ENCODE measurements around the gene NDUFAF3. TPM values are rescaled to one million over a fixed set of nuclear protein-coding genes. Genes with fewer than 3 reads are reported as not detected.
A peak's percentile ranks its signal among the peaks of the same experiment; 100 is the strongest.

The NDUFAF3 gene
- total RNA-seq, 1 experiment from 2014 or later, result 36.8 TPM

GRCh38 chr3:48984663-48985062 is 37.3 kb upstream of the NDUFAF3 start:
- no peak for TF ChIP-seq ATF2 (CRISPR knock-in tag; IDR thresholded peaks at IDR 0.05; ENCODE audit: borderline replicate concordance, low read depth)
- TF ChIP-seq ZNF281 (CRISPR knock-in tag; IDR thresholded peaks at IDR 0.05), result no peak
- TF ChIP-seq ZNF121 (CRISPR knock-in tag; IDR thresholded peaks at IDR 0.05), result no peak
- TF ChIP-seq NR3C1 (CRISPR knock-in tag; conservative IDR thresholded peaks at IDR 0.05; ENCODE audit: low read depth), result no peak
- no peak for TF ChIP-seq GRHL2 (CRISPR knock-in tag; IDR thresholded peaks at IDR 0.05; ENCODE audit: insufficient replicate concordance, severe bottlenecking)
- TF ChIP-seq ATF3 (CRISPR knock-in tag; conservative IDR thresholded peaks at IDR 0.05), result no peak
- TF ChIP-seq CBFB (CRISPR knock-in tag; IDR thresholded peaks at IDR 0.05; ENCODE audit: low read depth), result no peak
- no peak for TF ChIP-seq CDX4 (CRISPR knock-in tag; IDR thresholded peaks at IDR 0.05; ENCODE audit: borderline replicate concordance)
- TF ChIP-seq ELF4 (CRISPR knock-in tag; IDR thresholded peaks at IDR 0.05; ENCODE audit: low read depth), result no peak
- TF ChIP-seq NFATC4 (CRISPR knock-in tag; IDR thresholded peaks at IDR 0.05), result no peak
- TF ChIP-seq USF2 (CRISPR knock-in tag; IDR thresholded peaks at IDR 0.05), result no peak
- Mint-ChIP-seq H3K4me3 (no peak overlapping the region), H3K27me3 (ENCODE audit: low read depth) (no peaks in the 10 kb centered on the region), H3K36me3 (peaks cover 32% of the 10 kb centered on the region), H3K4me1 (peaks cover 12% of the 10 kb centered on the region), H3K9me3 (no peaks in the 10 kb centered on the region), H3K27ac (no peak overlapping the region)
- ChIA-PET POLR2A (interaction anchor here (0.6 kb wide), 1 partner anchor 27 kb away, joined by 4 read pairs; no protein-coding TSS in a partner anchor), CTCF (interaction anchor here (7.6 kb wide), 1 partner anchor 22 kb away, joined by 107 read pairs; the partner anchor contains the start of gene WDR6)
- ATAC-seq (no peak), DNase-seq (ENCODE audit: low spot score) (no peak)

GRCh38 chr3:48985831-48986376 is 36.0 kb upstream of the NDUFAF3 start:
- H3K9me3 Mint-ChIP-seq, result no peaks in the 10 kb centered on the region
- ATAC-seq, result no peak
- H3K4me1 Mint-ChIP-seq, result peaks cover 12% of the 10 kb centered on the region
- no peak for DNase-seq (ENCODE audit: low spot score)
- no peaks in the 10 kb centered on the region for H3K27me3 Mint-ChIP-seq (ENCODE audit: low read depth)
- no peak overlapping the region for H3K4me3 Mint-ChIP-seq
- POLR2A ChIA-PET, result interaction anchor here (1.4 kb wide), 1 partner anchor 22 kb away, joined by 5 read pairs; the partner anchor contains the start of gene WDR6
- peaks cover 23% of the 10 kb centered on the region for H3K36me3 Mint-ChIP-seq
- CTCF ChIA-PET, result interaction anchor here (0.9 to 7.6 kb wide), 3 partner anchors 21 to 109 kb away, joined by 4 to 107 read pairs (median 5); partner anchors contain the start of genes QRICH1 and WDR6
- 0 out of 2 replicates have a peak overlapping the region, but pooled peaks have one; percentile 1 for H3K27ac Mint-ChIP-seq
- TF ChIP-seq NR2C2 (CRISPR knock-in tag; IDR thresholded peaks at IDR 0.05), result no peak
- TF ChIP-seq IRF2 (CRISPR knock-in tag; IDR thresholded peaks at IDR 0.05; ENCODE audit: borderline replicate concordance, low read depth), result no peak
- TF ChIP-seq NFE2L1 (CRISPR knock-in tag; IDR thresholded peaks at IDR 0.05), result no peak
- TF ChIP-seq ATF2 (CRISPR knock-in tag; IDR thresholded peaks at IDR 0.05; ENCODE audit: borderline replicate concordance, low read depth), result no peak
- no peak for TF ChIP-seq PRDM15 (CRISPR knock-in tag; IDR thresholded peaks at IDR 0.05)
- no peak for TF ChIP-seq ERG (CRISPR knock-in tag; IDR thresholded peaks at IDR 0.05)
- no peak for TF ChIP-seq ZSCAN18 (CRISPR knock-in tag; IDR thresholded peaks at IDR 0.05)
- no peak for TF ChIP-seq TEAD1 (CRISPR knock-in tag; IDR thresholded peaks at IDR 0.05)
